Measurements from ENCODE around the gene TTPAL.

TTPAL gene

GRCh38 chr20:44485078-44485829 lies 9.6 kb downstream of the TTPAL start:
- TF ChIP-seq CTCF (IDR thresholded peaks at IDR 0.05; ENCODE audit: low read depth, low read length) = no peak
- no peak for DNase-seq (ENCODE audit: low read depth, low spot score)
- in situ Hi-C loops (cut with HindIII; ENCODE audit: low sequenced_read_pairs) = no loop called here

GRCh38 chr20:44485830-44486198 lies 10.1 kb downstream of the TTPAL start:
- no peak for TF ChIP-seq CTCF (IDR thresholded peaks at IDR 0.05; ENCODE audit: low read depth, low read length)
- no peak overlapping the region for H3K4me3 ChIP-seq (ENCODE audit: low read depth, low read length)
- DNase-seq (ENCODE audit: low read depth, low spot score) = no peak
- in situ Hi-C loops (cut with HindIII; ENCODE audit: low sequenced_read_pairs) = no loop called here

More at GRCh38 chr20:44485078-44485829, 9.6 kb downstream of the TTPAL start:
- no peak overlapping the region for H3K4me3 ChIP-seq (ENCODE audit: low read depth, low read length)

GRCh38 chr20:44488551-44488950 lies 12.9 kb downstream of the TTPAL start:
- no peak overlapping the region for H3K4me3 ChIP-seq (ENCODE audit: low read depth, low read length)
- no peak for DNase-seq (ENCODE audit: low read depth, low spot score)
- in situ Hi-C loops (cut with HindIII; ENCODE audit: low sequenced_read_pairs) = no loop called here
- TF ChIP-seq CTCF (IDR thresholded peaks at IDR 0.05; ENCODE audit: low read depth, low read length) = no peak

GRCh38 chr20:44489223-44489622 lies 13.5 kb downstream of the TTPAL start:
- in situ Hi-C loops (cut with HindIII; ENCODE audit: low sequenced_read_pairs) = no loop called here
- no peak for TF ChIP-seq CTCF (IDR thresholded peaks at IDR 0.05; ENCODE audit: low read depth, low read length)
- no peak overlapping the region for H3K4me3 ChIP-seq (ENCODE audit: low read depth, low read length)
- no peak for DNase-seq (ENCODE audit: low read depth, low spot score)

- in situ Hi-C loops (cut with HindIII; ENCODE audit: low sequenced_read_pairs) = no loop called here
- no peak overlapping the region for H3K4me3 ChIP-seq (ENCODE audit: low read depth, low read length)
- no peak for TF ChIP-seq CTCF (IDR thresholded peaks at IDR 0.05; ENCODE audit: low read depth, low read length)
- no peak for DNase-seq (ENCODE audit: low read depth, low spot score)
These were observed 14.3 kb downstream of the TTPAL start for GRCh38 chr20:44489931-44490330.

GRCh38 chr20:44491635-44492395 lies 16.1 kb downstream of the TTPAL start:
- in situ Hi-C loops (cut with HindIII; ENCODE audit: low sequenced_read_pairs) = no loop called here
- H3K4me3 ChIP-seq (ENCODE audit: low read depth, low read length) = no peak overlapping the region
- no peak for TF ChIP-seq CTCF (IDR thresholded peaks at IDR 0.05; ENCODE audit: low read depth, low read length)
- DNase-seq (ENCODE audit: low read depth, low spot score) = peak; percentile 42
